ENCODE results near the gene HP1BP3.

The HP1BP3 gene

GRCh38 chr1:20787029-20787839 lies at the start of gene HP1BP3:
Gene HP1BP3 (minus strand): TSS chr1:20787307. CDS start chr1:20780440, 6,867 bp downstream.
- Histone ChIP-seq H3K27me3 (ENCODE audit: control insufficient read depth in 1 of 2, insufficient read depth in 2 of 2, low read length in 2 of 2) (no peaks in the 10 kb centered on the region), H3K9ac (ENCODE audit: low read depth in 1 of 2, low read length in 2 of 2) (peak within 1 kb of the TSS; percentile 95), H3K4me1 (ENCODE audit: control insufficient read depth in 1 of 2, insufficient read depth in 2 of 2, low read length in 2 of 2) (peaks cover 11 to 13% of the 10 kb centered on the region in 2 donors), H3K9me3 (ENCODE audit: control insufficient read depth in 1 of 2, low read length in 2 of 2) (no peaks in the 10 kb centered on the region), H3K27ac (ENCODE audit: low read depth, low read length) (peak within 1 kb of the TSS; percentile 92), H3K4me3 (ENCODE audit: low read depth in 1 of 2, low read length in 2 of 2) (peak within 1 kb of the TSS; percentile 94 to 98), H3K36me3 (ENCODE audit: control insufficient read depth in 1 of 2, insufficient read depth in 2 of 2, low read length in 2 of 2) (no peaks in the 10 kb centered on the region)

- peaks cover 11 to 18% of the 10 kb centered on the region in 2 donors for H3K36me3 ChIP-seq (ENCODE audit: control insufficient read depth in 1 of 2, insufficient read depth in 2 of 2, low read length in 2 of 2)
- H3K9me3 ChIP-seq (ENCODE audit: control insufficient read depth in 1 of 2, low read length in 2 of 2): no peaks in the 10 kb centered on the region
- no peak overlapping the region for H3K27ac ChIP-seq (ENCODE audit: low read depth, low read length)
- H3K27me3 ChIP-seq (ENCODE audit: control insufficient read depth in 1 of 2, insufficient read depth in 2 of 2, low read length in 2 of 2): no peaks in the 10 kb centered on the region
- no peak overlapping the region for H3K4me3 ChIP-seq (ENCODE audit: low read depth in 1 of 2, low read length in 2 of 2)
- H3K4me1 ChIP-seq (ENCODE audit: control insufficient read depth in 1 of 2, insufficient read depth in 2 of 2, low read length in 2 of 2): no peaks in the 10 kb centered on the region
- no peak overlapping the region for H3K9ac ChIP-seq (ENCODE audit: low read depth in 1 of 2, low read length in 2 of 2)
Measured at GRCh38 chr1:20836230-20836629, 49.1 kb upstream of the HP1BP3 start.

GRCh38 chr1:20834780-20835179 lies 47.7 kb upstream of the HP1BP3 start:
- no peaks in the 10 kb centered on the region for H3K4me1 ChIP-seq (ENCODE audit: control insufficient read depth in 1 of 2, insufficient read depth in 2 of 2, low read length in 2 of 2)
- H3K9me3 ChIP-seq (ENCODE audit: control insufficient read depth in 1 of 2, low read length in 2 of 2): no peaks in the 10 kb centered on the region
- no peak overlapping the region for H3K9ac ChIP-seq (ENCODE audit: low read depth in 1 of 2, low read length in 2 of 2)
- no peak overlapping the region for H3K27ac ChIP-seq (ENCODE audit: low read depth, low read length)
- no peak overlapping the region for H3K4me3 ChIP-seq (ENCODE audit: low read depth in 1 of 2, low read length in 2 of 2)
- peaks cover 7 to 8% of the 10 kb centered on the region in 2 donors for H3K36me3 ChIP-seq (ENCODE audit: control insufficient read depth in 1 of 2, insufficient read depth in 2 of 2, low read length in 2 of 2)
- H3K27me3 ChIP-seq (ENCODE audit: control insufficient read depth in 1 of 2, insufficient read depth in 2 of 2, low read length in 2 of 2): no peaks in the 10 kb centered on the region

- Histone ChIP-seq H3K9ac (ENCODE audit: low read depth in 1 of 2, low read length in 2 of 2) (no peak overlapping the region), H3K4me1 (ENCODE audit: control insufficient read depth in 1 of 2, insufficient read depth in 2 of 2, low read length in 2 of 2) (no peaks in the 10 kb centered on the region), H3K9me3 (ENCODE audit: control insufficient read depth in 1 of 2, low read length in 2 of 2) (no peaks in the 10 kb centered on the region), H3K27me3 (ENCODE audit: control insufficient read depth in 1 of 2, insufficient read depth in 2 of 2, low read length in 2 of 2) (no peaks in the 10 kb centered on the region), H3K27ac (ENCODE audit: low read depth, low read length) (no peak overlapping the region), H3K4me3 (ENCODE audit: low read depth in 1 of 2, low read length in 2 of 2) (no peak overlapping the region), H3K36me3 (ENCODE audit: control insufficient read depth in 1 of 2, insufficient read depth in 2 of 2, low read length in 2 of 2) (peaks cover 3 to 8% of the 10 kb centered on the region in 2 donors)
Measured at GRCh38 chr1:20834192-20834591, 47.1 kb upstream of the HP1BP3 start.

- H3K9me3 ChIP-seq (ENCODE audit: control insufficient read depth in 1 of 2, low read length in 2 of 2): no peaks in the 10 kb centered on the region
- no peaks in the 10 kb centered on the region for H3K4me1 ChIP-seq (ENCODE audit: control insufficient read depth in 1 of 2, insufficient read depth in 2 of 2, low read length in 2 of 2)
- H3K27ac ChIP-seq (ENCODE audit: low read depth, low read length): no peak overlapping the region
- H3K36me3 ChIP-seq (ENCODE audit: control insufficient read depth in 1 of 2, insufficient read depth in 2 of 2, low read length in 2 of 2): peaks cover 4 to 13% of the 10 kb centered on the region in 2 donors
- H3K9ac ChIP-seq (ENCODE audit: low read depth in 1 of 2, low read length in 2 of 2): no peak overlapping the region
- no peaks in the 10 kb centered on the region for H3K27me3 ChIP-seq (ENCODE audit: control insufficient read depth in 1 of 2, insufficient read depth in 2 of 2, low read length in 2 of 2)
- H3K4me3 ChIP-seq (ENCODE audit: low read depth in 1 of 2, low read length in 2 of 2): no peak overlapping the region
Measured at GRCh38 chr1:20830378-20830777, 43.3 kb upstream of the HP1BP3 start.

GRCh38 chr1:20829946-20830345 lies 42.8 kb upstream of the HP1BP3 start:
- Histone ChIP-seq H3K27me3 (ENCODE audit: control insufficient read depth in 1 of 2, insufficient read depth in 2 of 2, low read length in 2 of 2) (no peaks in the 10 kb centered on the region), H3K9me3 (ENCODE audit: control insufficient read depth in 1 of 2, low read length in 2 of 2) (no peaks in the 10 kb centered on the region), H3K4me3 (ENCODE audit: low read depth in 1 of 2, low read length in 2 of 2) (no peak overlapping the region), H3K27ac (ENCODE audit: low read depth, low read length) (no peak overlapping the region), H3K4me1 (ENCODE audit: control insufficient read depth in 1 of 2, insufficient read depth in 2 of 2, low read length in 2 of 2) (no peaks in the 10 kb centered on the region), H3K36me3 (ENCODE audit: control insufficient read depth in 1 of 2, insufficient read depth in 2 of 2, low read length in 2 of 2) (peaks cover 4 to 17% of the 10 kb centered on the region in 2 donors), H3K9ac (ENCODE audit: low read depth in 1 of 2, low read length in 2 of 2) (no peak overlapping the region)

- peaks cover 4 to 21% of the 10 kb centered on the region in 2 donors for H3K36me3 ChIP-seq (ENCODE audit: control insufficient read depth in 1 of 2, insufficient read depth in 2 of 2, low read length in 2 of 2)
- no peak overlapping the region for H3K4me3 ChIP-seq (ENCODE audit: low read depth in 1 of 2, low read length in 2 of 2)
Measured at GRCh38 chr1:20829531-20829930, 42.4 kb upstream of the HP1BP3 start.

GRCh38 chr1:20823845-20824244 lies 36.7 kb upstream of the HP1BP3 start:
- H3K36me3 ChIP-seq (ENCODE audit: control insufficient read depth in 1 of 2, insufficient read depth in 2 of 2, low read length in 2 of 2): peaks cover 9 to 41% of the 10 kb centered on the region in 2 donors

More at GRCh38 chr1:20829531-20829930, 42.4 kb upstream of the HP1BP3 start:
- Histone ChIP-seq H3K27ac (ENCODE audit: low read depth, low read length) (no peak overlapping the region), H3K27me3 (ENCODE audit: control insufficient read depth in 1 of 2, insufficient read depth in 2 of 2, low read length in 2 of 2) (no peaks in the 10 kb centered on the region), H3K4me1 (ENCODE audit: control insufficient read depth in 1 of 2, insufficient read depth in 2 of 2, low read length in 2 of 2) (no peaks in the 10 kb centered on the region), H3K9me3 (ENCODE audit: control insufficient read depth in 1 of 2, low read length in 2 of 2) (no peaks in the 10 kb centered on the region), H3K9ac (ENCODE audit: low read depth in 1 of 2, low read length in 2 of 2) (no peak overlapping the region)

GRCh38 chr1:20821466-20821865 lies 34.4 kb upstream of the HP1BP3 start:
- Histone ChIP-seq H3K27me3 (ENCODE audit: control insufficient read depth in 1 of 2, insufficient read depth in 2 of 2, low read length in 2 of 2) (no peaks in the 10 kb centered on the region), H3K36me3 (ENCODE audit: control insufficient read depth in 1 of 2, insufficient read depth in 2 of 2, low read length in 2 of 2) (peaks cover 10 to 40% of the 10 kb centered on the region in 2 donors)

More at GRCh38 chr1:20823845-20824244, 36.7 kb upstream of the HP1BP3 start:
- Histone ChIP-seq H3K9ac (ENCODE audit: low read depth in 1 of 2, low read length in 2 of 2) (no peak overlapping the region), H3K4me3 (ENCODE audit: low read depth in 1 of 2, low read length in 2 of 2) (no peak overlapping the region), H3K27me3 (ENCODE audit: control insufficient read depth in 1 of 2, insufficient read depth in 2 of 2, low read length in 2 of 2) (no peaks in the 10 kb centered on the region), H3K4me1 (ENCODE audit: control insufficient read depth in 1 of 2, insufficient read depth in 2 of 2, low read length in 2 of 2) (no peaks in the 10 kb centered on the region), H3K9me3 (ENCODE audit: control insufficient read depth in 1 of 2, low read length in 2 of 2) (no peaks in the 10 kb centered on the region), H3K27ac (ENCODE audit: low read depth, low read length) (no peak overlapping the region)

GRCh38 chr1:20819818-20820217 lies 32.7 kb upstream of the HP1BP3 start:
- H3K27me3 ChIP-seq (ENCODE audit: control insufficient read depth in 1 of 2, insufficient read depth in 2 of 2, low read length in 2 of 2): no peaks in the 10 kb centered on the region
- H3K4me3 ChIP-seq (ENCODE audit: low read depth in 1 of 2, low read length in 2 of 2): no peak overlapping the region
- H3K4me1 ChIP-seq (ENCODE audit: control insufficient read depth in 1 of 2, insufficient read depth in 2 of 2, low read length in 2 of 2): no peaks in the 10 kb centered on the region
- H3K9me3 ChIP-seq (ENCODE audit: control insufficient read depth in 1 of 2, low read length in 2 of 2): no peaks in the 10 kb centered on the region
- no peak overlapping the region for H3K27ac ChIP-seq (ENCODE audit: low read depth, low read length)
- no peak overlapping the region for H3K9ac ChIP-seq (ENCODE audit: low read depth in 1 of 2, low read length in 2 of 2)
- peaks cover 10 to 32% of the 10 kb centered on the region in 2 donors for H3K36me3 ChIP-seq (ENCODE audit: control insufficient read depth in 1 of 2, insufficient read depth in 2 of 2, low read length in 2 of 2)

More at GRCh38 chr1:20821466-20821865, 34.4 kb upstream of the HP1BP3 start:
- H3K27ac ChIP-seq (ENCODE audit: low read depth, low read length): no peak overlapping the region
- no peak overlapping the region for H3K9ac ChIP-seq (ENCODE audit: low read depth in 1 of 2, low read length in 2 of 2)
- no peaks in the 10 kb centered on the region for H3K9me3 ChIP-seq (ENCODE audit: control insufficient read depth in 1 of 2, low read length in 2 of 2)
- H3K4me3 ChIP-seq (ENCODE audit: low read depth in 1 of 2, low read length in 2 of 2): no peak overlapping the region
- H3K4me1 ChIP-seq (ENCODE audit: control insufficient read depth in 1 of 2, insufficient read depth in 2 of 2, low read length in 2 of 2): no peaks in the 10 kb centered on the region

Data from duodenal mucosa (tissue), 2 donors.